Lower leg skin (tissue), 3 donors: Measurements from ENCODE around the gene STPG3.

Source experiments
- POLR2A ChIP-seq, 2 donors: fragments of 450-650 bp; IDR thresholded peaks; one replicate each; pipeline ENCODE4 v1.6.1; 2016 to 2017; ENCODE audit warnings: antibody characterized with exemption in 2 of 2, mild to moderate bottlenecking in 1 of 2, moderate library complexity in 1 of 2
- TF ChIP-seq, protein P1 (sequence below), 3 donors: fragments of 450-650 bp; IDR thresholded peaks; one replicate each; pipeline ENCODE4 v1.5.1; 2016; ENCODE audit warnings: antibody characterized with exemption in 3 of 3, mild to moderate bottlenecking in 3 of 3, moderate library complexity in 2 of 3

DNA sequence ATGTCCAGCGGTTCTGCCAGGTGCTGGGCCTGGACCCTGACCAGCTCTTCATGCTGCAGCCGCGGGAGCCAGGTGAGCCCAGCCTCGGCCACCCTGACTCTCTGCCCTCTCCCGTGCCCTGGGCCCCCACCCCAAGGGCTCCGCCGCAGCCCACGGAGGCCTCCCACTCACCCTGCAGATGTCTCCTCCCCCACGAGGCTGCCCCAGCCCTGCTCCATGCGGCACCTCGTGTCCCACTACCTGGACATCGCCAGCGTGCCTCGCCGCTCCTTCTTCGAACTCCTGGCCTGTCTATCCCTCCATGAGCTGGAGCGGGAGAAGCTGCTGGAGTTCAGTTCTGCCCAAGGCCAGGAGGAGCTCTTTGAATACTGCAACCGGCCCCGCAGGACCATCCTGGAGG, 36.5 kb upstream of the STPG3 start:
- TF ChIP-seq, protein P1, sequence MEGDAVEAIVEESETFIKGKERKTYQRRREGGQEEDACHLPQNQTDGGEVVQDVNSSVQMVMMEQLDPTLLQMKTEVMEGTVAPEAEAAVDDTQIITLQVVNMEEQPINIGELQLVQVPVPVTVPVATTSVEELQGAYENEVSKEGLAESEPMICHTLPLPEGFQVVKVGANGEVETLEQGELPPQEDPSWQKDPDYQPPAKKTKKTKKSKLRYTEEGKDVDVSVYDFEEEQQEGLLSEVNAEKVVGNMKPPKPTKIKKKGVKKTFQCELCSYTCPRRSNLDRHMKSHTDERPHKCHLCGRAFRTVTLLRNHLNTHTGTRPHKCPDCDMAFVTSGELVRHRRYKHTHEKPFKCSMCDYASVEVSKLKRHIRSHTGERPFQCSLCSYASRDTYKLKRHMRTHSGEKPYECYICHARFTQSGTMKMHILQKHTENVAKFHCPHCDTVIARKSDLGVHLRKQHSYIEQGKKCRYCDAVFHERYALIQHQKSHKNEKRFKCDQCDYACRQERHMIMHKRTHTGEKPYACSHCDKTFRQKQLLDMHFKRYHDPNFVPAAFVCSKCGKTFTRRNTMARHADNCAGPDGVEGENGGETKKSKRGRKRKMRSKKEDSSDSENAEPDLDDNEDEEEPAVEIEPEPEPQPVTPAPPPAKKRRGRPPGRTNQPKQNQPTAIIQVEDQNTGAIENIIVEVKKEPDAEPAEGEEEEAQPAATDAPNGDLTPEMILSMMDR (IDR thresholded peaks at IDR 0.05): no peak
- no peak for TF ChIP-seq POLR2A (IDR thresholded peaks at IDR 0.05)
